NCI-H774 (cell line): ENCODE measurements around the gene SMPX.

Experiments
- DNase-seq: peaks from one replicate; lab custom pipeline; 2025; lab: John Stamatoyannopoulos, UW

The SMPX gene

GRCh38 chrX:21657318-21658151 lies 100.4 kb downstream of the SMPX start:
- no peak for DNase-seq

- no peak for DNase-seq
Measured at GRCh38 chrX:21656587-21657317, 101.2 kb downstream of the SMPX start.
